ENCODE measurements around the gene BTBD19.

GRCh38 chr1:44803062-44803311 is 5.3 kb upstream of the BTBD19 start:
- TF ChIP-seq MXI1 (IDR thresholded peaks at IDR 0.05; ENCODE audit: low read depth, low read length): no peak
- TF ChIP-seq, protein P1, sequence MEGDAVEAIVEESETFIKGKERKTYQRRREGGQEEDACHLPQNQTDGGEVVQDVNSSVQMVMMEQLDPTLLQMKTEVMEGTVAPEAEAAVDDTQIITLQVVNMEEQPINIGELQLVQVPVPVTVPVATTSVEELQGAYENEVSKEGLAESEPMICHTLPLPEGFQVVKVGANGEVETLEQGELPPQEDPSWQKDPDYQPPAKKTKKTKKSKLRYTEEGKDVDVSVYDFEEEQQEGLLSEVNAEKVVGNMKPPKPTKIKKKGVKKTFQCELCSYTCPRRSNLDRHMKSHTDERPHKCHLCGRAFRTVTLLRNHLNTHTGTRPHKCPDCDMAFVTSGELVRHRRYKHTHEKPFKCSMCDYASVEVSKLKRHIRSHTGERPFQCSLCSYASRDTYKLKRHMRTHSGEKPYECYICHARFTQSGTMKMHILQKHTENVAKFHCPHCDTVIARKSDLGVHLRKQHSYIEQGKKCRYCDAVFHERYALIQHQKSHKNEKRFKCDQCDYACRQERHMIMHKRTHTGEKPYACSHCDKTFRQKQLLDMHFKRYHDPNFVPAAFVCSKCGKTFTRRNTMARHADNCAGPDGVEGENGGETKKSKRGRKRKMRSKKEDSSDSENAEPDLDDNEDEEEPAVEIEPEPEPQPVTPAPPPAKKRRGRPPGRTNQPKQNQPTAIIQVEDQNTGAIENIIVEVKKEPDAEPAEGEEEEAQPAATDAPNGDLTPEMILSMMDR (IDR thresholded peaks at IDR 0.05): no peak
- no peak for TF ChIP-seq EP300 (IDR thresholded peaks at IDR 0.05; ENCODE audit: borderline replicate concordance in 1 of 2, low read depth in 1 of 2, low read length in 1 of 2)
- TF ChIP-seq TCF12 (IDR thresholded peaks at IDR 0.05): no peak
- TF ChIP-seq FOSL2 (IDR thresholded peaks at IDR 0.05; ENCODE audit: borderline replicate concordance, low read depth): no peak
- no peak for TF ChIP-seq MAX (IDR thresholded peaks at IDR 0.05; ENCODE audit: low read depth)
- TF ChIP-seq CHD2 (IDR thresholded peaks at IDR 0.05; ENCODE audit: low read length, partially characterized antibody): no peak
- no peak for TF ChIP-seq ZBTB33 (IDR thresholded peaks at IDR 0.05; ENCODE audit: borderline replicate concordance, low read depth)
- no peak for TF ChIP-seq MEF2A (IDR thresholded peaks at IDR 0.05; ENCODE audit: borderline replicate concordance, low read depth)
- no peak for TF ChIP-seq ELF1 (IDR thresholded peaks at IDR 0.05)
- TF ChIP-seq JUND (IDR thresholded peaks at IDR 0.05): no peak

Data from SK-N-SH (cell line).